HG03439 (cell line): Measurements from ENCODE around the gene CFHR5.
"Not testable (repeated sequence)": the region's sequence is repeated elsewhere in the genome, so short reads cannot be mapped to it uniquely, and the experiment has no call there.

Experiments used
- ATAC-seq: cut with Tn5 transposase; IDR thresholded peaks from one replicate; pipeline ENCODE4 v1.9.1; 2021; ENCODE audit warnings: mild to moderate bottlenecking, moderate library complexity; ENCODE audit not compliant: unreplicated experiment

The CFHR5 gene

DNA sequence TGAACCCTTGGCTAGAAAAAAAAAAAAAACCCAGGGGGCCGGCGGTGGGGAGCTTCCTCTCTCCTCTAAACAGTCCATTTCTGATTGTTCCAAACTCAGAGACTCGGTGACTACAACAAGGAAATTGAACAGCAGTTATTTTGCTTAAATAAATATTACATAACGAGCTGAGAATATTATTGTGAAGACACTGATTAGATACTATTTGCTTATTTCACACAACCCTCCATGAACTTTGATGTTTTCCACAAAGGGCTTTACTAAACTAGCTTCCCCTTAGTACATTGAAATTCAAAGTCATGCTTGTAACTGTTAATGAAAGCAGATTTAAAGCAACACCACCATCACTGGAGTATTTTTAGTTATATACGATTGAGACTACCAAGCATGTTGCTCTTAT, at the start of gene CFHR5:
Gene CFHR5, plus strand, starts transcription at position 279 of the 400 bp plus-strand sequence. Its CDS starts 109 bp downstream, at position 388.
- no peak for ATAC-seq

DNA sequence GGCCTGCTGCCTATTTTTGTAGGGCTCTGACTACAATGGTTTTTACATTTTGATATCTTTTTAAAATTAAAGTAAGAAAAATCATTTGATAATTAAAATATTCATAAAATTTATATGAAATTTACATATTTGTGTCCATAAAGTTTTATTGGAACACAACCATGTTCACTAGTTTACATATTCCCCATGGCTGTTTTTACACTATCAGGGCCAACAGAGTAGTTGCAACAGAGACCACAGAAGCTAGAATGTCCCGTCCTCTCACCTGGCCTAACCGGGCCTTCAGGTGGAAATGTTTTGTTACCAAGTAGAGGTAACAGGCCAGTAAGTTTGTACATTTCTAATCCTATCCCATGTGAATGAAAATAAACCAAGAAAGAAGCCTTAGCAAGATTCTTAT, 44.5 kb upstream of the CFHR5 start:
- ATAC-seq: not testable (repeated sequence)

GRCh38 chr1:196933531-196934189, 43.7 kb upstream of the CFHR5 start:
- ATAC-seq: no peak

DNA sequence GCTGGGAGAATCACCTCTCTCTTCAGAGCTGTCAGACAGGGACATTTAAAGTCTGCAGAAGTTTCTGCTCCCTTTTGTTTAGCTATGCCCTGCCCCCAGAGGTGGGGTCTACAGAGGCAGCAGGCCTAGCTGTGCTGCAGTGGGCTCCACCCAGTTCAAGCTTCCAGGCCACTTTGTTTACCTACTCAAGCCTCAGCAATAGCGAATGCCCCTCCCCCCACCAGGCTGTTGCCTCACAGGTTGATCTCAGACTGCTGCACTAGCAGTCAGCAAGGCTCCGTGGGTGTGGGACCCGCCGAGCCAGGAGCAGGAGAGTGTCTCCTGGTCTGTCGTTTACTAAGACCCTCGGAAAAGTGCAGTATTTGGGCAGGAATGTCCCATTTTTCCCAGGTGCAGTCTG, 35.9 kb upstream of the CFHR5 start:
- not testable (repeated sequence) for ATAC-seq

DNA sequence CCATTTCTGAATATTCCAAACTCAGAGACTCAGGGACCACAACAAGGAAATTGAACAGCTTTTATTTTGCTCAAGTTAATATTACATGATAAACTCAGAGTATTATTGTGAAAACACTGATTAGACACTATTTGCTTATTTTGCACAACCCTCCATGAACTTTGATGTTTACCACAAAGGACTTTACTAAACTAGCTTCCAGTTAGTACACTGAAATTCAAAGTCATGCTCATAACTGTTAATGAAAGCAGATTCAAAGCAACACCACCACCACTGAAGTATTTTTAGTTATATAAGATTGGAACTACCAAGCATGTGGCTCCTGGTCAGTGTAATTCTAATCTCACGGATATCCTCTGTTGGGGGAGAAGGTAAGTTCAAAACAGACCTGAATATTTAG, 33.8 kb upstream of the CFHR5 start, which contains the start of gene CFHR2:
Gene CFHR2, plus strand, starts transcription at position 171 of the 400 bp plus-strand sequence. Its CDS starts 143 bp downstream, at position 314.
- ATAC-seq: not testable (repeated sequence)

GRCh38 chr1:196951711-196952394, 25.5 kb upstream of the CFHR5 start:
- ATAC-seq: peak; percentile 79

DNA sequence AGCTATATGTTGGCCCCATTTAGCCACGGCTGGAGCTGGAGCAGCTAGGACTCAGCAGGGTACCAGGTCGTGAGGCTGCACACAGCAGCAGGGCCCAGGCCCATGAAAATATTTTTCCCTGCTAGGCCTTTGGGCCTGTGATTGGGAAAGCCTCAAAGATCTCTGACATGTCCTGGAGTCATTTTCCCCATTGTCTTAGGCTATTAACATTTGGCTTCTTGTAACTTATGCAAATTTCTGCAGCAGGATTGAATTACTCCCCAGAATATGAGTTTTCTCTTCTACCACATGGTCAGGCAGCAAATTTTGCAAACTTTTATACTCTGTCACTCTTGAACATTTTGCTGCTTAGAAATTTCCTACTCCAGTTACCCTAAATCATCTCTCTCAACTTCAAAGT, 22.6 kb upstream of the CFHR5 start:
- no peak for ATAC-seq

DNA sequence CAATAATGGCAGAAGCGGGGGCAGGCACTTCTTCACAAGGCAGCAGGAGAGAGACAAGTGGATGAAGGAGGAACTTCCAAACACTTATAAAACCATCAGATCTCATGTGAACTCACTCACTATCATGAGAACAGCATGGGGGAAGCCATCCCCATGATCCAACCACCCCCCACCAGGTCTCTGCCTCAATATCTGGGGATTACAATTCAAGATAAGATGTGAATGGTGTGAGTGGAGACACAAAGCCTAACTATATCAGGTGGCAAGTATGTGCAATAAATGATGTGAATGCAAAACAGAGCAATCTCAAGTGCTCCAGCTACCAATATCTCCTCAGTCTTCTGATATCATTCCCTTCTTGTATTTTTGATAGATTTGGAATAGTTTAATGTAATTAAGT, 21.4 kb upstream of the CFHR5 start:
- ATAC-seq: no peak

DNA sequence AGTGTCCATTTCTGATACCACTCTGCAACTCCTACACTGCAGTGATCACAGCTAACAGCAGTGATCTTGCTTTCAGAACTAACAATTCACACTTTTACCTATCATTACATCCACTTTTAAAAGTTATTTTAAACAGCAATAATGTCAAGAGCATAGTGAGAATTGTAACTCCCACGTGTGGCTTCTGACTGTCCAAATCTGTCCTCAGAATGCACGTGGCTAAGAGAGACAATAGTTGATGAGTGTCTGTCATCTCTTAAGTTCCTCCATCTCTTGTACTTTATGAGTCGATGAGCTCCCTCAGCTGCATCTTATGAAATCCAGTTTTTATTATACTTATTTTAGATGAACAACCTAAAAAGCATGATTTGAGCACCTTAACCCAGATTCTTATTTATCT, 16.5 kb upstream of the CFHR5 start:
- no peak for ATAC-seq

DNA sequence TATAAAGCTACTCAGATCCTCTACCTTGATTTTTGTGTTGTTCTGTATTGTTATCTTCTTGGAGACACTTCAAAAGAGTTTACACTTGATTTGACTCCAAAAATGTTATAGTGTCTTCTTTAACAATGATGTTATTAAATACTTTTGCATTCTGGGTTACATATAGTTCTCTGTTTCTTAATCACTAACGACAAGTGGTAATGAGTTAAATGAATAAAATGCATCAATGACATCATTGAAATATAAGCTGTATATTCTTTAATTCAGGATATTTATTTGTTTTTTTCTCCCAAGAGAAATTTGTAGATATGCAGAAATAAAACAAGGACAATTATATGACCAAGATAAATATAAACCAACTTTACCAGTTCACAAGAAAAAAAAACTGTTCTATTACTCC, 7.2 kb upstream of the CFHR5 start:
- ATAC-seq: no peak

- ATAC-seq: no peak
Observed at GRCh38 chr1:196976278-196976677, 1.1 kb upstream of the CFHR5 start.

GRCh38 chr1:196980859-196981258, 3.5 kb downstream of the CFHR5 start:
- no peak for ATAC-seq

GRCh38 chr1:196982247-196982646, 4.9 kb downstream of the CFHR5 start:
- ATAC-seq: not testable (repeated sequence)

- ATAC-seq: not testable (repeated sequence)
Observed at GRCh38 chr1:196991919-196992651, 14.7 kb downstream of the CFHR5 start.

GRCh38 chr1:196993916-196994315, 16.6 kb downstream of the CFHR5 start:
- no peak for ATAC-seq

- ATAC-seq: no peak
Observed at GRCh38 chr1:196997423-196997822, 20.1 kb downstream of the CFHR5 start.

- ATAC-seq: no peak
Observed at GRCh38 chr1:197001828-197002227, 24.5 kb downstream of the CFHR5 start.

GRCh38 chr1:197003132-197003531, 25.8 kb downstream of the CFHR5 start:
- ATAC-seq: no peak

- ATAC-seq: no peak
Observed at GRCh38 chr1:197008861-197009260, 31.5 kb downstream of the CFHR5 start.

- no peak for ATAC-seq
Observed at GRCh38 chr1:197011614-197012013, 34.3 kb downstream of the CFHR5 start.

GRCh38 chr1:197013234-197013633, 35.9 kb downstream of the CFHR5 start:
- ATAC-seq: no peak

- ATAC-seq: no peak
Observed at GRCh38 chr1:197016751-197017150, 39.4 kb downstream of the CFHR5 start.
